ENCODE data around the gene SPATA13. TPM values are rescaled to one million over a fixed set of nuclear protein-coding genes. Genes with fewer than 3 reads are reported as not detected.

Gene SPATA13
- total RNA-seq, 1 experiment from 2014 or later = 0.88 TPM

Other genes with a start within 250 kb of the SPATA13 start
- gene C1QTNF9, start 148.9 kb downstream of the SPATA13 start, total RNA-seq (2014; rRNA removed; shearing (Covaris generic)) = not detected in 2 replicates

Data from G401 (cell line).